ENCODE measurements around the gene WASF3.

WASF3 gene

DNA sequence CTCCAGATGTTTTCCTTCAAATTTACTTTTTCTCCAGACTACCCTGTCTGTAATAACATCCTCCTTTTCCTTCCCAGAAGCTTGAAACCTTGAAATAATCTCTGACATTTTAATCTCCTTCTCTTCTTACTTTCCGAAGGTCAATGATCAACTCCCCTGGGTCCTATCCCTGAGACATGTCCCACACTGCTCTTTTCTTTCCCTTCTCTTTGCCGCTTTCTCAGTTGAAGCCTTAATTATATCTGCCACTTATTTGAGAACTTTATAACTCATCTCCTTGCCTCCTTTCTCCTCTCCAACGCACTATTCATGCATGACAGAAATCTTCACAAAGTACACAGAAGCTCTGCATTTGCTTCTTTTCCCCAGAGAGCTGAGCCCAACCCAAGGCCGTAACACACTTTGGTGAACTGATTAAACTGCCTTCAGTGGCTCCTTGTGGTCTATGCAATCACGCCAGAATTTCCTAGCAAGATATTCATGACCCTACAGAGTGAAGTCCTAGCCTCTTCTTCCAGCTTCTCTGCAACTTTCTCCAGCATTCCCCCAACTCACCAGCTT lies 9.2 kb upstream of the WASF3 start:
- no peak for DNase-seq

DNA sequence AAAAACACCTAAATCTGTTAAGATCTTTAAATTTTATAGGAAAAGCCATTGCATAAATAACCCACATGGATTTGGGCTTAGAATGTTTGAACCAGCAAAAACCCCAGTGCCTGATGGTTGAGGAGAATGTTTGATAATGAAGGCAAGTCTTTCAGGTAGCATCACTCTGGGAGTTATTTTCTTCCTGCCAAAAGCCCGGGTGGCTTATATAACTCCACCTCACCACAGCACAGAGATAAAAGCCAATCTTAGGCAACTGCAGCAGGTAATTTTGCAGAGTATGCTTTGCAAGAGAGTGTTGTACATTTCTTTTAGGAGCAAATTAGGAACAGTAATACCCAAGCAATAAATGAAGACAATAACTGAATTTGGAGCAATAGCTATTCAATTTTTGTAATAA lies 7.8 kb upstream of the WASF3 start:
- no peak for DNase-seq

DNA sequence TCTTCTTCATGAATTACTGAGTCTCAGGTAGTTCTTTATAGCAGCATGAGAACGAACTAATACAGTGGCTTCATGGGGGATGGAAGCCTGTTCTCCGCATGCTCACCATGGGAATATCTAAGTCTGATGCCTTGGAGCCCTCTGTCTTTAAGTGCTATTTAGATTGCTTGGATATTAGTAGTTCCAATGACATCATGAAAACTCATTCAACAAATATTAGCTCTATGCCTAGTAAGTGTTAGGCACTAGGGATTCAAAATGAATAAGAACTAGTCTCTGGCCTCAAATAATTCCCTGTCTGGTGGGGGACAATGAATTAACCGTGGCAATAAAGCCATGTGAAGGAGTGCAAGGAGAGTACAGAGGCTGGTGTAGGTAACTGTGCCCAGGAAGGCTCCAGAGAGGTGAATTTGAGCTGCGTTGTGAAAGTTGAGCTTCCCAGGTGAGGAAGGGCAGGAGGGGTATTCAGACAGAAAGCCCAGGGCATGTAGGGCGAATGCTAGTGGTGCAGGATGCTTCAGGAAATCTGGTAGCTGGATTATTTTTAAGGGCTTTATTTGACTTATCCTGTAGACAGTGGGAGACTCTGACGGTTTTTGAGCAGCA lies 6.1 kb upstream of the WASF3 start:
- DNase-seq: no peak

DNA sequence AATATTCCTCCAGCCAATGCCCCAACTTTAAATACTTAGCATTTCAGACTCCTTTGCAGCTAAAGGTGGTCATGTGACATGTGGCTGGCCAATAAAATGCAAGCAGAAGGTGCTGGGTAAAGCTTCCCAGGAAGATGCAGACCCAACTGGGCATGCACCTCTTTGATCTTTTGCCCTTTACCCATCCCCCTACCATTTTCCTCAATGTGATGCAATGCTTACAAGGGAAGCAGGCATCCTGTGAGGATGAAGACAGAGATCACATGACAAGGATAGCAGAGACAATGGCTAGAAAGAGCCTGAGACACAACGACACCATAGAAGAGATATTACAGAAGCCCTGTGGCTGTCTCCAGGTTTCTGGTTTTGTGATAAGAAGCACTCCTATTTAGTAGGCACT lies 2.1 kb upstream of the WASF3 start:
- no peak for DNase-seq

DNA sequence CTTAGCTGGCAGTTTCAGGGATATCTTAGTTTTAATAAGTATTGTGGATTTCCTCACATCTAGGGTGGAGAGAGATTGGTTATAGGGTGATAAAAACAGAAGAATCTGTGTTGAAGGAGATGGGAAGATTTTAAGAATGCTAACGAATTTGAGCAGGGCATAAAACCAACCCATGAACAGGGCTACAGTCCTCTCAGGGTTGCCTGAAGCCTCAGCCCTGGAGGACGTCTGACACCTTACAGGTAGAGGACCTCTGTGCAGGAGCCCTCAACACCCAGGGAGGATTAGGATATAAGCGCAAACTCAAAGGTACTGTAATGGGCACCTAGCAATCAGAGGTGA lies 461 bp upstream of the WASF3 start:
- DNase-seq: no peak

DNA sequence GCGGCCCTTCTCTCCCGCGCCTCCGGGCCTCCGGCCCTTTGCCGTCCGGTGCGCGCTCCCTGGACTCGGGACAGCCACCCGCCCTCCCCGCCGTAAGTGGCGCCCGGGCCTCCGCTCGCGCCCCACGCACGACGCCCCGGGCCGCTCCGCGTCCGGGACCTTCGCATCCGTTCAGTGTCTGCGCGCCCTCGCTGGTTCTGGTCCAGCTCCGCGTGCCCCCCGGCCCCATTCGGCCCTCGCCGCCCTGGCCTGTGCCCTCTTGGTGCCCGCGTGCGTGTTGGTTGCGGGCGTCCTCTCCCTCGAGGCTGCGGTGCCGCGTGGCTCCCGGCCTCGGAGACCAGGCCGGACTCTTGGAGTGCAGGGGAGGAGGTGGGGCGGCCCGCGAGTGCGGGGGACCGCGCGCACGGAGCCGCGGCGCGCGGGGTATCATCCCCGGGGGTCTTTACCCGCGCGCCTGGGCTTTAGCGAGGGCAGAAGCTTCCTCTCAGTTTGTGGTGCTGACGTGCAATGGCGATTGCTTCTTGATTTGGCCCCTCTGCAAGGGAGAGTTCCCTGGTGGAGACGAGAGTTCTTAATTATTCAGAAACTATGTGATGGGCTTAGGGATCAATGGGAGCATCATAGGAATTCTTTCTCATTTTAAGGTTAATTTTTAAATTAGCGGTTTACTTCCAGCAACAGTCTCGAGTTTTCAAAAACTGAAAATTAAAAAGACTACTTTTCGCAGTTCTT lies 757 bp downstream of the WASF3 start:
- DNase-seq: no peak

DNA sequence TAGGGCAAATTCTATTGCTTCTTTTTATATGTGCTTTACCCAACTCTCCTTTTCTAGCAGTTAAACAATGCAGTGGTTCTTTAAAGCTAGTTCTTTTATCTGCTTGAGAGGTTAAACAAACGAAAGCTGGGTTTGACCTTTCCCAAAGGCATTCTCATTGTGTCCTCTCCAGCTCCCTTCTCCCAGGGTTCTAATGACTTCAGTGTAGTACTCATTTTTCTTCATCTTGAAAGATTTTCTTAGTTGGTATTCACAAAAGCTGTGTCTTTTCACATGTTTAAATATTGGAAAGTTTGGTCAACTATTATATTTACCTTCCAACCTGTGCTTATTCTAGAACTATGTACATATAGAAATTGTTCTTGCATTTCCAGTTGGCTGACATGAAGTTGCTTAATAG lies 1.5 kb downstream of the WASF3 start:
- DNase-seq: no peak

DNA sequence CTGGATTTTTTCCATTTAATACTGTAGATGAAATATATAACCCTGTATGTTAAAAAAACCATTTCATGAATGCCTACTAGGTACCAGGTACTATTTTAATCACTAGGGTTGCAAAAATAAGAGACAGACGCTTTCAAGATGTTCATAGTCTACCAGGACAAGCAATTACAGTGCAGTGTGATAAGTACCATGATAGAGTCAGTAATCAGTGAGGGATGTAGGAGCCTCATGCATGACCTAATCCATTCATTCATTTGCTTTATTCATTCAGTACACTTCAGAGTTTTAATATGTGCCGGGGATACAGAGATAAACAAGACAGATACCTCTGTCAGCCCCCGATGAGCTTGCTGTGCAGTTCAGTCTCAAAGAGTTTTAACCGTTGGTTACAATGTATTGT lies 3.0 kb downstream of the WASF3 start:
- DNase-seq: no peak

DNA sequence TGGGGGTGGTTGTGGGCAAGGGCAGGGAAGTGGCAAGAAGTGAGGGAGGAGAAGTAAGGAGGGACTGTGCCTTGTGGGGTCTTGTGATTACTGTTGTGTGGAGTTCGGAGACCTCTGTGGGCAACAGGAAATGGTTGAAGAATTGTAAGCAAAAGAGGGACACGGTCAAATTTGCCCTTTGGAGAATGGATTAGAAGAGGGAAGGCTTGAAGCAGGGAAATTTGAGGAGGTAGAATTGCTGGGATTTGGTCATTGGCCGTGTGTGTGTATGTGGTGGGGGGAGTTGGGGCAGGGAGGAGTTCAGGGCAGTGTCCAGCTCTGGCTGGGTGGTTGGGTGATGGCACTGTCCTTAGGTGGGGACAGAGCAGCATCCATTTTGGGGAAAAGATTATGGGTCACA lies 3.6 kb downstream of the WASF3 start:
- no peak for DNase-seq

DNA sequence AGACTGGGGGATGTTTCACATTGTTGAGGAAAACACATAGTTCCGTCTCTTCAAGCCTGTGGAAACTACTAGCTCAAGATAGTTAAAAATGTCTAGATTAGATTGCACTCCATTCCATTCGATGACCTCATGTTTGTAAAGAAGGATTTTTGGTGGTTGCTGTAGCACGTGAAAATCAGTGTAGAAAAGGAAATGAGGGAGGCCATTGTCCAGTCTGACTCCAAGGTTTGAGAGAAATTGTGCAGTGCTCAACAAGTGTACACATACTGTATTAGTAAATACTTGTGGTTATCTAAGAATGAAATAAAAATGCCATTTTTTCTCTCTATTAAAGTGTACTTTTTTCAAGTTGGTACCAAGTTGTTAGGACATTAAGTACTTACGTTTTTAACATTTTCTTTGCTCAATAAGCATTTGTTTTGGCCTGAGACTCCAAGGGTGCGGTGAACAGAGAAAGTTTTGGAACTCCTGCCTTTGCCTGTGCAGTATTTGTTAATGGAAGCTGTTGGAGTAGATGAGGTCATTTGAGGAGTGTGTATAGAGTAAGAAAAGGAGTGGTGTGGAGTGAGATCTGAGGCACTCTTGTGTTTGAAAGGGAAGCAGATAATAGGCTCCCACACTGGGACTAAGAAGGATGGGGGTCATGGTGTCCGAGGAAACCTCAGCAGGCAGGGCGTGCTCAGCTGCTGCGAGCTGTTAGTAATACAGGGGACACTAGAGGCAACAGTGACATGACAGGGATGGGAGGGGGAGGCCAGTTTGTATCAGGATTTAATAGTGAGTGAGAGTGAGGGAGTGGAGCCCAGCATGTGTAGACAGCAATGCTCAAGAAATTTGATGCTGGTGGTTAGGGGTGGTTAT lies 4.4 kb downstream of the WASF3 start:
- no peak for DNase-seq

DNA sequence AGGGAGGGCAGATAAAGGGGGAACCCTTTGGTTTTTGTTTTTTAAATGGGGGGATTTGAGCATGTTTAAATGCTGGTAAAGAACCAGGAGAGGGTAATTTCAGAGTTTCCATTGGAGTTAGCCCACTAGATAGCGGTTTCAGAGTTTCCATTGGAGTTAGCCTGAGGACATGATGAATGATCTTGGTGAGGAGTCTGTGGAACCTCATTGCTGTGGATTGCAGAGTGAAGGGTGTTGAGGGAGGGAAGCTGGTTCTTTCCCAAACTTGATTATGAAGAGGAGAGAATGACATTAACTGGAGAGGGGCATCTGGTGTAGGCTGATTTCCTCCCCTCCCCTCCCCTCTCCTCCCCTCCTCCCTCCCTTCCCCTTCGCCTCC lies 5.0 kb downstream of the WASF3 start:
- DNase-seq: no peak

DNA sequence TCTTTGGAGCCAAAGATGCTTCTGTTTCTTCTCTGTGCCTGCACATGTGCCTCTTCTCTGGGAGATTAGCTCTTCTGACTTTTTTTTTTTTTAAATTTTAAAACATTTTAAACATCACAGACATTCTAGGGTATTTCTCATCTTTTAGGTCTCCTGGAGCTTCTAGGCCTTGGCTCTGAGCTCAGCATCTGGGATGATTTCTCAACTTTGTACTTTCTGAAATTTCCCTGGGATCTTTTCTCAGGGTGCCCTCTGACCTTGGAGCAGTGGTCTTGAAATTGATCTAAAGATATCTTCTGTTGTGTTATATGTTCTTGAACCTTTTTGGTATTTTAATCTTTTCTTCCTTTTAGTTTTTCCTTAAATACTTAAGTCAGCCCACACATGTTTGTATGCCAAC lies 6.2 kb downstream of the WASF3 start:
- DNase-seq: no peak

DNA sequence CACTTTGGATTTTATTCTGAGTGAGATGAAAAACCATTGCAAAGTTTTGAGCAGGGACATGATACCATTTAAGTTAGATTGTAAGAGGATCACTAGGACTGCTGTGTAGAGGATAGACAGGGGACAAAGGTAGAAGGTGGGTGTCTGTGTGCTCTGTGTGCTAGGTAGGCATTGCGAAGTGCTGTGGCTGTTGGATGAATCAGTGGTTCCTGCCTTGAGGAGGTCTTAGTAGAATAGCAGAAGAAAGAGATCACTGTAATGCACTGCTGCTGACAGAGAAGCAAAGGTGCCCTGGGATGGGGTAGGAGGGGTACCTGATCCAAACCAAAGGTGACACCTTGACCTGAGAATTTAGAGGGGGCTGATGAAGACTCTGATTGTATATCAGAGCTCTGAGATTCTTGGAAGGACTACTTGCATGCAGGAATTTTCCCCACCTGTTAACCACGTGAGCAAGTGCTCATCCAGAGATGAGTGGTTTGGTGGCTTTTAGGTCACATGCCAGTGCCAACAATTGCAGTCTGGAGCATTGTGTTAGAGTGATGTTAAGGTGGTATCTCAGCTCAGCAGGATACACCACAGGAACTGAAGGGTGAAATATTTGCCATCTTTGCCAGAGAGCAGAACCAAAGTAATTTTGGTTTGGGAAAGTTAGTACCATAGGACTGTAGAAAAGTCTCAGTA lies 10.8 kb downstream of the WASF3 start:
- DNase-seq: no peak

DNA sequence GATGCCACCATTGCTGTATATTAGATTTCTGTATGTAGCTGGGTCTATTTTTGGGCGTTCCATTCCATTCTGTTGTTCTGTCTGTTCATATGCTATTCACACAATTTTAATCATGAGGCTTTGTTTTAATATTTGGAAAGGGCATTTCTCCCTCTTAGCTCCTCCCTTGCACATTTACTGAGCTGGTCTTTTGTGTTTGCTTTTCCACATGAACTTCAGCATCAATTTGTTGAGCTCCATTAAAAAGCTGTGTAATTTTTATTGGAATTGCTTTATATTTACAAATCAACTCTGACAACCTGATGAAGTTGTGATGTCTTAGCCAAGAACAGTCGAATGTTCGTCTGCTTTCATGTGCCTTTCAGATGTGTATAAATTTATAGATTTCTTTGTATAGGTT lies 14.0 kb downstream of the WASF3 start:
- DNase-seq: no peak

DNA sequence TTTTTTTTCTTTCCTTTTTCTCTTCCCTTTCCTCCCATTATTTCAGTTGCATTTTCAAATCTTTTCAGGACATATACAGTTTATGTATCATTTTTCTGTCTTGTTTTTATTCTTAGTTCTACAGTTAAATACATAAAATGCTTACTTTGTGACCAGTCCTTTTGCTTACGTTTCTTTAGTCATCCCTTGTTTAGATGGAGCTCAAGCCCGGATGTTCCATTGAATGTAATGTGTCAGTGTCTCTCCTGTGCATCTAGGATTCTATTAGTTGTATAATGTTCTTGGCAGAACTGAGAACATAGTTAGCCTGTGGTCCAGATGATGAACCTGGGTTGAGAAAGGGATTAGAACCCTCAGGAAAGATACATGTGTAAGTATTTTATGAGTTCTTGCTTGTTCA lies 17.8 kb downstream of the WASF3 start:
- no peak for DNase-seq

DNA sequence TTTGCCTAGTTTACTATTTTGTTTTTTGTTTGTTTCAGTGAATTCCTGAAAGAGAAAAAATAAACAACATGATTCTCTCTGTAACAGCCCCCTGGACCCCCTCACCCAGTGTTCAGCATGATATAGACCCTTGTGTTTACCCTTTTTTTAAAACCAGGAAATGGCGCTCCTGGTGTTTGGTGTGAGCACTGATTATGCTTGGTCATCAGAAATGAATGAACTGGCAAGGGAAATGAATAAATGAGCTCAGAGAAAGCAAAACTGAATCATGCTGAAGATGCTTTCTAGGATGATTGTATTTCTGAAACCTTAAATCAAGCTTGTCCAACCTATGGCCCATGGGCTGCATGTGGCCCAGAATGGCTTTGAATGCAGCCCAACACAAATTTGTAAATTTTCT lies 22.1 kb downstream of the WASF3 start:
- no peak for DNase-seq

DNA sequence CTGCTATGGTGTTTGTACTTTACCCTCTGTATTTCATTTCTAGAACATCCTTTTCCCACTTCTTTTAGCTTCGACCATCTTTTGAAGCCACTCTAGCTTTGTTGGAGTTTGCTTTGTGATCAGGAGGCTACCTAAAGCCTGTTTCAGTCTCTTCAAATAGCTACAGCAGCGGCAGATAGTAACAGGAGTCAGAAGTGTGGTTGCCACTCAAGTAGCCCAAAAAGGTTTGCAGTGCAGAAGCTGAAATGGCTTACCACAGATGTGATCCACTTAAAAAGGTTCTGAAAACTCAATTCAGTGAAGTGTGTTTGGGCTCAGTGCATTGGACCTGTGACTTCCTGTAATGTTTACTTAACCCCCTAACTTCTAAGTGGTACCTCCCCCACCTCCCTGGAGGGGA lies 26.2 kb downstream of the WASF3 start:
- DNase-seq: no peak

DNA sequence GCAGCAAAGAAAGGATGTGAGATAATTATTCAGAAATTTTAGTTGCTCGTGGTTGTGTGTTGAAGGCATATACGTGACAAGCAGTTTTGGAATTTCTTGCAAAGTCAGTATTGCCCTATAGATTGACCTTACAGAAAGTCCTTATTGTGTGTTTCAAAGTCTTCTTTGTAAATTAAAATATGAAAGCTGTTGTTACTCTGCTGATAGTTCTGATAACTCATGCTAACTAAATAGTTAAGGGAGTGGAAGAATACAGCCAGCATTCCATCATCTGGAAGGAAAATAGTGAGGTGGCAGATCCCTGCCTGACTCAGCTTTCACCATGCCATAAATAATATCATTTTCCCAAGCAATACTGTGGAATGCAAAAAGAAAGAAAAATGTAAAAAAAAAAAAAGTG lies 27.2 kb downstream of the WASF3 start:
- DNase-seq: no peak

DNA sequence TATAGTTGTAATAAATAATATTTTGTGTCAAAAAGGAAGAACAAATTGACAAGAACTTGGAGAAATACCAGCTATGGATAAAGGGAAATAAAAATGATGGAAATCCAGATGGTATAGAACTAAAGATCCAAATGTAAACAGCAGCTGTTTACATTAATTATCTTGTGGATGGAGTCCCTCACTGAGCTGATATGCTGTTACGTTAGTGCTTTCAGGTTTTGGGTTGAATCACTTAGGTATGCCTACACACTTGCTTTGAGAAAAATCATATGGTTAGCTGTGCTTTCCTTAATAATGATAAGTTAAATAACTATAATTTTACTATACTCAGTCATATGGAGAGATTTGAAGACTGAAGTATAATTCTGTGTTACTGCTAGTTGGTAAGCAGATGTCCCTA lies 27.7 kb downstream of the WASF3 start:
- DNase-seq: no peak

DNA sequence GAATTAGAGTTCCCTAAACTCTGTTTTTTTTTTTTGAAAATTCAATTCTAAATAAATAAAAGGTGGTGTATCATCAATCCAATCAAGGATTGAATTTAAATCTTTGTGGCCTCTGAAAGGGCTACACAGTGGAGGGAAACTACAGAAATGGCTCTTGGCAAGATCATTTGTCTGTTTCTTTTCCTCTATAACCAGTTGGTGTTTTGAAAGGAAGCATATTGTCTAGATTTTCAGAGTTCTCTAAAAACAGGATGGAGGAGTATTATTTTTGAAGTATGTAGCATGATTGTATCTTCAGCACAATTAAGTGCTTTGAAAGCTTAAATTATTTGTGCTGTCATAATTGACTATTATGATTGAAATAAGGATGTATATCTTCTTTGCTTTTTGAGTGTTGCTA lies 29.8 kb downstream of the WASF3 start:
- DNase-seq: no peak

DNA sequence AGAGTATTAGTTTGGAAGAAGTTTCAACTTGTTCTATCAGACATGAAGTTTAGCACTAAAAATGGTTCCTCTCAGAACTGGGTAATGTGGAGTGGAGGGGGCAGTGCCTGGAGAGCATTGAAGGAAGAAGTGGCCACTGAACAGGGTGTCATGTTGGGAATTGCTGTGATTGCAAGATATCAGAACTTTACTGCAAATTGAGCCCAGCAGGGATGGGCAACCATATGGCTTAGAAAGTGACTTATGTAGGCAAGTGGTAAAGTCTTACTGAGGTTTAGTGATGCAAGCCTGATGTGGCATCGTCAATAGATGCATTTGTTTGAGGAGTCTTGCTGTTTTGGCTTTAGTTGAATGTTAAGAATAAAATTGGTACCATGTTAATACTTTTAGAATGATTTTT lies 31.7 kb downstream of the WASF3 start:
- DNase-seq: no peak

DNA sequence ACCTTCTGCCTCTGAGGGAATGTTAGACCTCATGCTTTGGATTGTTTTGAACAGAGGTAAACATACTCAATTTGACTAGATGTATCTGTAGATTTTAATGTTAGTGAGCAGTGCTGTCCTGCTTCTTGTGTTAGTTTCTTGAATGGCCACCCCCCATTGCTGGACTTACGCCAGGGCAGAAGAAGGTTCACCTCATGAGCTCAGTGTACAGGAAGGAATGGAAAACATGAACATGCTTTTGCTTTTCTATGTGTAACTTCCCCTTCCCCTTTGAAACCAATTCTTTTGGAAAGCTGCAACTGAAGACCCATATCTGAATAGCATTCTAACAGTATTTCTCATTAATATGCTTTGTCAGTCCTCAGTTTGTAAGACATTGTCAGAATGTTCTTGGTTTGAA lies 32.3 kb downstream of the WASF3 start:
- no peak for DNase-seq

DNA sequence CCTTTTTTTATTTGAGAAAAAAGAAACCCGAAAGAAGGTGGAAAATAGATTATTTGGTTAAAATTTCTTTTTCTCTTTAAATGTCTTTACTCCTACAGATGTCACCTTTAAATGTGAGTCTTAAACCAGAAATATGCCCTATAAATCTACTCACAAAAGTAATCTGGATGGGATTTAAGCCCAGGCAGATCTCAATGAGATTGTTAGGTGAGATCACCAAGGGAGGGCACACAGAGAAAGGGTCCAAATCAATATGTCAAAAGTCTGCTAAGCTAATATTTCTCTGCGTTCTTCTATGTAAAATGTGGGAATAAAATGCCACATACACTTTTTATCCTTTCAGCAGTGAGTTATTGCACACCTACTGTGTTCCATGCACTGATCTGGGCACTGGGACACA lies 32.9 kb downstream of the WASF3 start:
- no peak for DNase-seq

DNA sequence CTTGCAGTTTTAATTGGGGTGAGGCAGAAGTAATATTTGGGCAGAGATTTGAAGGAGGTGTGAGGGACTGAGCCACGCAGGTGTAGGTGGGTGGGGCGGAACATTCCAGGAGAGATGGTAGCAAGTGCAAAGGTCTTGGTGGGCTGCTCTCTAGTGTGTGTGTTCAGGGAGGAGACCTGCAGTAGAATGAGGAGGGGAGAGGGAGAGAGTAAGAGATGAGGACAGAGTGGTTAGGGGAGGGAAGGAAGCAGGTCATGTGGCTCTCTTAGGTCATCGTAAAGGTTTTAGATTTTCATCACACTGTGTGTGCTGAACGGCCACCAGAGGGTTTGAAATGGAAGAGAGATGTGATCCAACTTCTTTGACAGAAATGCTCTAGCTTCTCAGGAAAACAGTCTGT lies 33.5 kb downstream of the WASF3 start:
- no peak for DNase-seq

Data from activated effector memory CD4-positive, alpha-beta T cell treated with Interleukin-2 at 50 U/mL for 16 hours (primary cell).